Embryonic facial prominence (tissue), 1 donor: ENCODE measurements around the gene SATB2.

Experiments
- DNase-seq: peaks from one replicate; pipeline ENCODE4 v3.0.0-alpha.2; 2016; ENCODE audit errors: extremely low spot score

SATB2 gene

GRCh38 chr2:199405241-199405640, 52.5 kb downstream of the SATB2 start:
- no peak for DNase-seq

- DNase-seq, result no peak
Measured at GRCh38 chr2:199404841-199405240, 52.9 kb downstream of the SATB2 start.

GRCh38 chr2:199395311-199395710, 62.4 kb downstream of the SATB2 start:
- DNase-seq, result no peak

- no peak for DNase-seq
Measured at GRCh38 chr2:199392363-199392762, 65.4 kb downstream of the SATB2 start.

- DNase-seq, result no peak
Measured at GRCh38 chr2:199388728-199389268, 68.9 kb downstream of the SATB2 start.

GRCh38 chr2:199384043-199384442, 73.7 kb downstream of the SATB2 start:
- no peak for DNase-seq

- no peak for DNase-seq
Measured at GRCh38 chr2:199383021-199383420, 74.7 kb downstream of the SATB2 start.

- no peak for DNase-seq
Measured at GRCh38 chr2:199382091-199382490, 75.6 kb downstream of the SATB2 start.

GRCh38 chr2:199381531-199381930, 76.2 kb downstream of the SATB2 start:
- no peak for DNase-seq

- DNase-seq, result no peak
Measured at GRCh38 chr2:199378948-199379650, 78.6 kb downstream of the SATB2 start.

- DNase-seq, result no peak
Measured at GRCh38 chr2:199370150-199370780, 87.5 kb downstream of the SATB2 start.

GRCh38 chr2:199366406-199366805, 91.3 kb downstream of the SATB2 start:
- DNase-seq, result no peak

GRCh38 chr2:199364153-199364552, 93.6 kb downstream of the SATB2 start:
- no peak for DNase-seq

GRCh38 chr2:199356412-199356811, 101.3 kb downstream of the SATB2 start:
- DNase-seq, result no peak

- DNase-seq, result no peak
Measured at GRCh38 chr2:199348871-199349270, 108.9 kb downstream of the SATB2 start.

GRCh38 chr2:199344012-199344411, 113.7 kb downstream of the SATB2 start:
- DNase-seq, result no peak

GRCh38 chr2:199342334-199342733, 115.4 kb downstream of the SATB2 start:
- no peak for DNase-seq

GRCh38 chr2:199341123-199341522, 116.6 kb downstream of the SATB2 start:
- no peak for DNase-seq

- DNase-seq, result no peak
Measured at GRCh38 chr2:199339891-199340605, 117.7 kb downstream of the SATB2 start.

- no peak for DNase-seq
Measured at GRCh38 chr2:199336546-199336945, 121.2 kb downstream of the SATB2 start.

- no peak for DNase-seq
Measured at GRCh38 chr2:199335502-199335901, 122.2 kb downstream of the SATB2 start.

GRCh38 chr2:199329466-199329865, 128.3 kb downstream of the SATB2 start:
- no peak for DNase-seq

- no peak for DNase-seq
Measured at GRCh38 chr2:199329031-199329430, 128.7 kb downstream of the SATB2 start.
